Activated CD8-positive, alpha-beta T cell treated with anti-CD3 and anti-CD28 coated beads for 36 hours (primary cell): Measurements from ENCODE around the gene HLF. TPM values are rescaled to one million over a fixed set of nuclear protein-coding genes. Genes with fewer than 3 reads are reported as not detected.

Experiments
- ATAC-seq: fragments of 200-7000 bp; cut with Tn5 transposase; one replicate; pipeline ENCODE4 v1.10.0; 2021; ENCODE audit warnings: mild to moderate bottlenecking, moderate library complexity
- CTCF ChIA-PET: fragments of 350-600 bp; sonication (Branson Sonifier 250); formaldehyde crosslinking; loops from one replicate; lab custom pipeline; 2021; ENCODE audit warnings: antibody characterized with exemption; lab: Charles Lee
- POLR2A ChIA-PET: fragments of 350-600 bp; sonication (Branson Sonifier 250); formaldehyde crosslinking; loops from one replicate; lab custom pipeline; 2021; ENCODE audit warnings: antibody characterized with exemption; lab: Charles Lee
- DNase-seq: peaks from one replicate; pipeline ENCODE4 v3.0.0-alpha.2; 2020
- H3K27ac Mint-ChIP-seq: one replicate; pipeline ENCODE4 v1.8.0; 2021; ENCODE audit warnings: mild to moderate bottlenecking, mixed read lengths
- H3K27me3 Mint-ChIP-seq: one replicate; pipeline ENCODE4 v1.8.0; 2021; ENCODE audit warnings: mixed read lengths
- H3K36me3 Mint-ChIP-seq: one replicate; pipeline ENCODE4 v1.8.0; 2021; ENCODE audit warnings: low read depth, mixed read lengths
- H3K4me1 Mint-ChIP-seq: one replicate; pipeline ENCODE4 v1.8.0; 2021; ENCODE audit warnings: low read depth, mixed read lengths
- H3K4me3 Mint-ChIP-seq: one replicate; pipeline ENCODE4 v1.8.0; 2021; ENCODE audit warnings: mild to moderate bottlenecking, moderate library complexity, mixed read lengths
- H3K9me3 Mint-ChIP-seq: one replicate; pipeline ENCODE4 v1.8.0; 2021; ENCODE audit warnings: mixed read lengths
- intact Hi-C: fragments of 100-400 bp; cut with micrococcal nuclease; formaldehyde crosslinking; loops from one replicate; pipeline ENCODE4 v1.10.0; 2022
- total RNA-seq, 2 experiments: library from RNA; stranded (reverse); gene quantifications; one replicate each; pipeline ENCODE4 v1.2.3, GENCODE V29; 2021
- TF ChIP-seq, protein P1 (sequence below): fragments of 200-600 bp; IDR thresholded peaks from one replicate; pipeline ENCODE4 v1.8.0; 2022; ENCODE audit warnings: antibody characterized with exemption, mild to moderate bottlenecking

Gene HLF
- total RNA-seq, 2 experiments from 2014 or later = 0.25 to 0.72 TPM

GRCh38 chr17:55279203-55279602, 14.4 kb downstream of the HLF start:
- no peak overlapping the region for H3K4me3 Mint-ChIP-seq
- TF ChIP-seq, protein P1, sequence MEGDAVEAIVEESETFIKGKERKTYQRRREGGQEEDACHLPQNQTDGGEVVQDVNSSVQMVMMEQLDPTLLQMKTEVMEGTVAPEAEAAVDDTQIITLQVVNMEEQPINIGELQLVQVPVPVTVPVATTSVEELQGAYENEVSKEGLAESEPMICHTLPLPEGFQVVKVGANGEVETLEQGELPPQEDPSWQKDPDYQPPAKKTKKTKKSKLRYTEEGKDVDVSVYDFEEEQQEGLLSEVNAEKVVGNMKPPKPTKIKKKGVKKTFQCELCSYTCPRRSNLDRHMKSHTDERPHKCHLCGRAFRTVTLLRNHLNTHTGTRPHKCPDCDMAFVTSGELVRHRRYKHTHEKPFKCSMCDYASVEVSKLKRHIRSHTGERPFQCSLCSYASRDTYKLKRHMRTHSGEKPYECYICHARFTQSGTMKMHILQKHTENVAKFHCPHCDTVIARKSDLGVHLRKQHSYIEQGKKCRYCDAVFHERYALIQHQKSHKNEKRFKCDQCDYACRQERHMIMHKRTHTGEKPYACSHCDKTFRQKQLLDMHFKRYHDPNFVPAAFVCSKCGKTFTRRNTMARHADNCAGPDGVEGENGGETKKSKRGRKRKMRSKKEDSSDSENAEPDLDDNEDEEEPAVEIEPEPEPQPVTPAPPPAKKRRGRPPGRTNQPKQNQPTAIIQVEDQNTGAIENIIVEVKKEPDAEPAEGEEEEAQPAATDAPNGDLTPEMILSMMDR = no peak
- ChIA-PET CTCF (no interaction called here), POLR2A (no interaction called here)
- H3K36me3 Mint-ChIP-seq = no peaks in the 10 kb centered on the region
- H3K4me1 Mint-ChIP-seq = peaks cover under 1% of the 10 kb centered on the region
- no peak for DNase-seq
- intact Hi-C loops = no loop called here
- H3K9me3 Mint-ChIP-seq = no peaks in the 10 kb centered on the region
- ATAC-seq = no peak
- peaks cover 6% of the 10 kb centered on the region for H3K27me3 Mint-ChIP-seq
- H3K27ac Mint-ChIP-seq = no peak overlapping the region

GRCh38 chr17:55279788-55280187, 15.0 kb downstream of the HLF start:
- intact Hi-C loops = no loop called here
- peaks cover 2% of the 10 kb centered on the region for H3K4me1 Mint-ChIP-seq
- no peaks in the 10 kb centered on the region for H3K36me3 Mint-ChIP-seq
- TF ChIP-seq, protein P1 = no peak
- no peak overlapping the region for H3K27ac Mint-ChIP-seq
- ChIA-PET POLR2A (no interaction called here), CTCF (no interaction called here)
- H3K4me3 Mint-ChIP-seq = no peak overlapping the region
- ATAC-seq = no peak
- no peak for DNase-seq
- H3K27me3 Mint-ChIP-seq = peaks cover 3% of the 10 kb centered on the region
- H3K9me3 Mint-ChIP-seq = no peaks in the 10 kb centered on the region

GRCh38 chr17:55280212-55280611, 15.5 kb downstream of the HLF start:
- intact Hi-C loops = no loop called here
- peaks cover 3% of the 10 kb centered on the region for H3K27me3 Mint-ChIP-seq

DNA sequence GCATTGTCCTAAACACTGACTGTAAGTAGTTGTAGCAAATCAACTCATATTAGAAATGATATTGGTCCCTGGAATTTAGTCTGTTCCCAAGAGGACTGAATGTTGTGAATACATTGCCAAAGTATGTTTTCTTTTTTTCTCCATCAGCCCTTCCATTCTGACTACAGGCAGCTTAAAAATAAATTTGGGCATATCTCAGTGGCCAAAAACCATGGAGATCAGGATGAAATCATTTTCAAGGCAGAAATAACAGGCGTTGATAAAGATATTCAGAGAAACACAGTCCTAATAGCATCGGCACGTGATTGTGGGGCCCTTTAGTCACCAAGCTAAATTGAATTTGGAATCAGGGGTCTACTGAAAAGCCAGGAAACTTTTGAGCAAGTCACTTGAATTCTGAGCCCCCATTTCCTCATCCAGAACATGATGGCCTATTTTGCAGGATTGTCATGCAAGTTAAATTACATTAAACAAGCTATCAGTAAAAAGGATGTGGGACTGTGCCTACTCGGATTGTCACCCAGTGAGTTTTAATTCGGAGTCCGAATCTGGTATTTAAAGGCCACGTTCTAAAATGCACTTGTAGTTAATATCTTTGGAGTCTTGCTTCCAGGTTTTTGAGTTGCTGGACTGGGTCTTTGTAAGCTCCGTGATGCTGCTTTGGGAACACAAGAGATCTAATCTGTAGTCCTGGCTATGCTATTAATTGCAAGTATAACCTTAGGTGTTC, 17.1 kb downstream of the HLF start:
- TF ChIP-seq, protein P1 = no peak
- Mint-ChIP-seq H3K27me3 (peaks cover 3% of the 10 kb centered on the region), H3K27ac (no peak overlapping the region), H3K9me3 (no peaks in the 10 kb centered on the region), H3K4me3 (no peak overlapping the region), H3K36me3 (no peaks in the 10 kb centered on the region), H3K4me1 (peaks cover 2% of the 10 kb centered on the region)
- ChIA-PET CTCF (interaction anchor here (1.5 kb wide), 1 partner anchor 15 kb away, joined by 7 read pairs; no protein-coding TSS in a partner anchor), POLR2A (no interaction called here)
- no peak for DNase-seq
- no peak for ATAC-seq
- intact Hi-C loops = no loop called here

More at GRCh38 chr17:55280212-55280611, 15.5 kb downstream of the HLF start:
- CTCF ChIA-PET = no interaction called here
- DNase-seq = no peak
- Mint-ChIP-seq H3K27ac (no peak overlapping the region), H3K4me1 (peaks cover 2% of the 10 kb centered on the region), H3K4me3 (no peak overlapping the region), H3K36me3 (no peaks in the 10 kb centered on the region), H3K9me3 (no peaks in the 10 kb centered on the region)
- no peak for ATAC-seq
- TF ChIP-seq, protein P1 = no peak
- POLR2A ChIA-PET = no interaction called here

DNA sequence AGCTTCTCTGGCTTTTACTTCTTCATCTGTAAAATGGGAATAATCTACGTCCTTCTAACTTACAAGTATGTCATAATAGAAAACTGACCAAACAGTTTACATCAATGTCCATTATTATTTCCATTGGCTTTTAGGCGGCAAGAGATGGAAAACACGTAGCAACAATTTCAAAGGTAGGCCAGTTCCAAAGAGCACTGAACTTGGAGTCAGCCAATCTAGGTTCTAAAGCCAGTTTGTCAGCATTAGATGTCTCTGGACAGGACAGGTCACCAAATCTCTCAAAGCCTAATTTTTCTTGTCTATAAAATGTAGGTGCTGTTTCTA, 17.6 kb downstream of the HLF start:
- no peak for DNase-seq
- no peaks in the 10 kb centered on the region for H3K36me3 Mint-ChIP-seq
- ChIA-PET CTCF (interaction anchor here (1.5 kb wide), 1 partner anchor 15 kb away, joined by 7 read pairs; no protein-coding TSS in a partner anchor), POLR2A (no interaction called here)
- intact Hi-C loops = no loop called here
- peaks cover 2% of the 10 kb centered on the region for H3K4me1 Mint-ChIP-seq
- H3K9me3 Mint-ChIP-seq = no peaks in the 10 kb centered on the region
- no peak overlapping the region for H3K27ac Mint-ChIP-seq
- ATAC-seq = no peak
- TF ChIP-seq, protein P1 = no peak
- peaks cover 3% of the 10 kb centered on the region for H3K27me3 Mint-ChIP-seq
- H3K4me3 Mint-ChIP-seq = no peak overlapping the region
